ENCODE results near the gene PTGDS. TPM values are rescaled to one million over a fixed set of nuclear protein-coding genes. Genes with fewer than 3 reads are reported as not detected.
A peak's percentile ranks its signal among the peaks of the same experiment; 100 is the strongest.

PTGDS gene
- polyA plus RNA-seq, 3 donors: 52.6 to 87.9 (median 87.8) TPM

- no peak for DNase-seq
Measured at GRCh38 chr9:137018761-137019559, 41.7 kb downstream of the PTGDS start.

GRCh38 chr9:137019891-137020683, 42.8 kb downstream of the PTGDS start:
- DNase-seq: no peak

GRCh38 chr9:137020771-137021567, 43.7 kb downstream of the PTGDS start:
- DNase-seq: no peak

- DNase-seq: no peak
Measured at GRCh38 chr9:137021568-137021978, 44.3 kb downstream of the PTGDS start.

GRCh38 chr9:137021979-137022661, 44.8 kb downstream of the PTGDS start:
- DNase-seq: no peak

- no peak for DNase-seq
Measured at GRCh38 chr9:137022662-137023008, 45.3 kb downstream of the PTGDS start.

- DNase-seq: no peak
Measured at GRCh38 chr9:137023157-137023556, 45.9 kb downstream of the PTGDS start.

- no peak for DNase-seq
Measured at GRCh38 chr9:137023583-137023991, 46.3 kb downstream of the PTGDS start.

- peak; percentile 85 for DNase-seq
Measured at GRCh38 chr9:137025517-137025966, 48.2 kb downstream of the PTGDS start.

GRCh38 chr9:137026384-137026783, 49.1 kb downstream of the PTGDS start:
- DNase-seq: no peak

GRCh38 chr9:137026828-137027227, 49.5 kb downstream of the PTGDS start:
- DNase-seq: no peak

- DNase-seq: no peak
Measured at GRCh38 chr9:137027369-137028262, 50.3 kb downstream of the PTGDS start, which contains the start of gene ABCA2. Gene ABCA2, minus strand, starts transcription at chr9:137028237. Its CDS starts 97 bp downstream, at chr9:137028140.

GRCh38 chr9:137028263-137029057, 51.2 kb downstream of the PTGDS start:
- no peak for DNase-seq

- DNase-seq: no peak
Measured at GRCh38 chr9:137029058-137029936, 52.0 kb downstream of the PTGDS start.

- no peak for DNase-seq
Measured at GRCh38 chr9:137030006-137030405, 52.7 kb downstream of the PTGDS start.

GRCh38 chr9:137030538-137031527, 53.5 kb downstream of the PTGDS start:
- DNase-seq: no peak
